ENCODE results near the gene LMO7.

The LMO7 gene

DNA sequence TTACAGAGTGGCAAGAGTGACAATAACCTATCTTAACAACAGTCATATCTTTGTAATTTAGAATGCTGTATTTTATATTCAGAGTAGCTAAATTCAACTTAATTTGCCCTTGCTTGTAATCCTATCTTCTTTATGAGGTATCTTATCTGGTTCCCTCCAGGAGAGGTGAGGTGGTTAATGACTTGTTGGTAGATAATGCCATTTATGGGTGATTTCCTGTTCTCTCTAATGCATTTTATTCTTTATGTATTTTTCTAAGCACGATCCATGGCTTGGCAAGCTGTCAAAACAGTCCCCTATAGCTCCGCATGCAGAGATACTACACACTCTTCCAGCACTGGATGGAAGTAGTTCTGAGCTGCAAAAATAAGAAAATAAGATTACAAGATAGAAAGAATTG, 267.9 kb downstream of the LMO7 start:
- DNase-seq: no peak
- Histone ChIP-seq H3K9me3 (no peaks in the 10 kb centered on the region), H3K27me3 (no peaks in the 10 kb centered on the region), H3K4me3 (no peak overlapping the region), H3K36me3 (no peaks in the 10 kb centered on the region), H3K27ac (no peak overlapping the region), H3K4me1 (peaks cover 0 to 42% (median 17%) of the 10 kb centered on the region in 4 donors)
- TF ChIP-seq, protein P1, sequence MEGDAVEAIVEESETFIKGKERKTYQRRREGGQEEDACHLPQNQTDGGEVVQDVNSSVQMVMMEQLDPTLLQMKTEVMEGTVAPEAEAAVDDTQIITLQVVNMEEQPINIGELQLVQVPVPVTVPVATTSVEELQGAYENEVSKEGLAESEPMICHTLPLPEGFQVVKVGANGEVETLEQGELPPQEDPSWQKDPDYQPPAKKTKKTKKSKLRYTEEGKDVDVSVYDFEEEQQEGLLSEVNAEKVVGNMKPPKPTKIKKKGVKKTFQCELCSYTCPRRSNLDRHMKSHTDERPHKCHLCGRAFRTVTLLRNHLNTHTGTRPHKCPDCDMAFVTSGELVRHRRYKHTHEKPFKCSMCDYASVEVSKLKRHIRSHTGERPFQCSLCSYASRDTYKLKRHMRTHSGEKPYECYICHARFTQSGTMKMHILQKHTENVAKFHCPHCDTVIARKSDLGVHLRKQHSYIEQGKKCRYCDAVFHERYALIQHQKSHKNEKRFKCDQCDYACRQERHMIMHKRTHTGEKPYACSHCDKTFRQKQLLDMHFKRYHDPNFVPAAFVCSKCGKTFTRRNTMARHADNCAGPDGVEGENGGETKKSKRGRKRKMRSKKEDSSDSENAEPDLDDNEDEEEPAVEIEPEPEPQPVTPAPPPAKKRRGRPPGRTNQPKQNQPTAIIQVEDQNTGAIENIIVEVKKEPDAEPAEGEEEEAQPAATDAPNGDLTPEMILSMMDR (IDR thresholded peaks at IDR 0.05): no peak
- intact Hi-C loops (cut with DNase I; ENCODE audit: low total_unique reads): no loop called here

DNA sequence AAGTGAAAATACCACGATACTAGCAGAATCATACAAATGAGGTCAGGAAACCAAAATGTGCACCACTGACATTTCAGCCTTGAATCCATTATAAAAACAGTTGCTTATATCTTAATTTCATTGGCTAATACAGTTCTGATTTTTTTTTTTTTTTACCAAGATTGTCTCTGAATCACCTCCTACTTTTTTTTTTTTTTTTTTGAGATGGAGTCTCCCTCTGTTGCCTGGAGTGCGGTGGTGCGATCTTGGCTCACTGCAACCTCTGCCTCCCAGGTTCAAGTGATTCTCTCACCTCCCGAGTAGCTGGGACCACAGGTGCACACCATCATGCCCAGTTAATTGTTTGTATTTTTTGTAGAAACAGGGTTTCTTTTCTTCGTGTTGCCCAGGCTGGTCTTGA, 270.2 kb downstream of the LMO7 start:
- peaks cover 0 to 35% (median 16%) of the 10 kb centered on the region in 4 donors for H3K4me1 ChIP-seq
- no peaks in the 10 kb centered on the region for H3K36me3 ChIP-seq
- TF ChIP-seq, protein P1 (IDR thresholded peaks at IDR 0.05): no peak
- no peak overlapping the region for H3K27ac ChIP-seq
- no peaks in the 10 kb centered on the region for H3K27me3 ChIP-seq
- H3K4me3 ChIP-seq: no peak overlapping the region
- DNase-seq: no peak
- intact Hi-C loops (cut with DNase I; ENCODE audit: low total_unique reads): no loop called here
- no peaks in the 10 kb centered on the region for H3K9me3 ChIP-seq

DNA sequence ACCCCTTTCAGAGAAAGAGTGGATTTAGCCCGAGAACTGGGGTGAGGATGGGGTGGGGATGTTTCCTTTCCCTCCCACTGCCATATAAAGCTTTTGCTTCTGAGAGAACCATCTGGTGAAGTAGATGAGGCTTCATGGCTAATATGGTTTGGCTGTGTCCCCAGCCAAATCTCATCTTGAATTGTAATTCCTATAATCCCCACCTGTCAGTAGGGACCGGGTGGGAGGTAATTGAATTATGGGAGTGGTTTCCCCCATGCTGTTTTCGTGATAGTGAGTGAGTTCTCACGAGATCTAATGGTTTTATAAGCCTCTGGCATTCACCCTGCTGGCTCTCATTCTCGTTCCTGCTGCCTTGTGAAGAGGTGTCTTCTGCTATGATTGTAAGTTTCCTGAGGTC, 270.9 kb downstream of the LMO7 start:
- H3K9me3 ChIP-seq: no peaks in the 10 kb centered on the region
- H3K36me3 ChIP-seq: no peaks in the 10 kb centered on the region
- no peak overlapping the region for H3K27ac ChIP-seq
- no peak overlapping the region for H3K4me3 ChIP-seq
- intact Hi-C loops (cut with DNase I; ENCODE audit: low total_unique reads): no loop called here
- DNase-seq: no peak
- TF ChIP-seq, protein P1 (IDR thresholded peaks at IDR 0.05): no peak
- no peaks in the 10 kb centered on the region for H3K27me3 ChIP-seq
- H3K4me1 ChIP-seq: peaks cover 0 to 28% (median 9%) of the 10 kb centered on the region in 4 donors

DNA sequence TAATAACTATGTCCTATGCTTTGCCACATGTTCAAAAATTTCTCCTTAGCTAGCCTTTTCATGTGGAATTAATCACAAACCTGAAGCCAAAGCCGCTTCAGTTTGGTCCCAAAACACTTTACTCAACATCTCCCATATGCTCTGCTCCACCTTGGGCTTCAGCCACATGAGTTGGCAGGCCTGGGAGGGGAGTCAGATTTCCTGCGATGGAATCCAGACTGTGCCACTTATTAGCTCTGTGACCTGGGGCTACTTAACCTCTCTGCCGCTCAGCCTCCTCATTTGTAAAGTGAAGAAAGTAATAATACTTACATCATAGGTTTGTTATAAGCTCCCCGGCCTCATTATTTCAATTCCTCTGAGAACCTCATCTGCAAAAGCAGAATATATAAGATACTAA, 272.0 kb downstream of the LMO7 start:
- H3K4me1 ChIP-seq: peaks cover 0 to 17% (median 0%) of the 10 kb centered on the region in 4 donors
- H3K27ac ChIP-seq: no peak overlapping the region
- H3K27me3 ChIP-seq: no peaks in the 10 kb centered on the region
- intact Hi-C loops (cut with DNase I; ENCODE audit: low total_unique reads): no loop called here
- no peaks in the 10 kb centered on the region for H3K9me3 ChIP-seq
- TF ChIP-seq, protein P1 (IDR thresholded peaks at IDR 0.05): no peak
- no peak overlapping the region for H3K4me3 ChIP-seq
- no peak for DNase-seq
- no peaks in the 10 kb centered on the region for H3K36me3 ChIP-seq

Measured in tibial artery (tissue), 4 donors.